Nephron progenitor cell (in vitro differentiated cells): ENCODE data around the gene CERS6.

Source experiments
- DNase-seq: peaks from one replicate; pipeline ENCODE4 v3.0.0; 2021
- H3K27ac Mint-ChIP-seq: 2 replicates; pipeline ENCODE4 v1.8.0; 2021; ENCODE audit warnings: mild to moderate bottlenecking, moderate library complexity, mixed read lengths
- H3K27me3 Mint-ChIP-seq: 2 replicates; pipeline ENCODE4 v1.8.0; 2021; ENCODE audit warnings: mild to moderate bottlenecking, low read depth, mixed read lengths; ENCODE audit not compliant: poor library complexity
- H3K36me3 Mint-ChIP-seq: 2 replicates; pipeline ENCODE4 v1.8.0; 2021; ENCODE audit warnings: low read depth, mixed read lengths
- H3K4me1 Mint-ChIP-seq: 2 replicates; pipeline ENCODE4 v1.8.0; 2021; ENCODE audit warnings: mixed read lengths
- H3K4me3 Mint-ChIP-seq: 2 replicates; pipeline ENCODE4 v1.8.0; 2021; ENCODE audit warnings: mild to moderate bottlenecking, moderate library complexity, mixed read lengths
- H3K9me3 Mint-ChIP-seq: 2 replicates; pipeline ENCODE4 v1.8.0; 2021; ENCODE audit warnings: mild to moderate bottlenecking, moderate library complexity, mixed read lengths
- TF ChIP-seq, protein P1 (sequence below): fragments of 200-600 bp; sonication (generic); IDR thresholded peaks from 2 replicates; pipeline ENCODE4 v1.5.0; 2021; ENCODE audit warnings: antibody characterized with exemption

CERS6 gene

DNA sequence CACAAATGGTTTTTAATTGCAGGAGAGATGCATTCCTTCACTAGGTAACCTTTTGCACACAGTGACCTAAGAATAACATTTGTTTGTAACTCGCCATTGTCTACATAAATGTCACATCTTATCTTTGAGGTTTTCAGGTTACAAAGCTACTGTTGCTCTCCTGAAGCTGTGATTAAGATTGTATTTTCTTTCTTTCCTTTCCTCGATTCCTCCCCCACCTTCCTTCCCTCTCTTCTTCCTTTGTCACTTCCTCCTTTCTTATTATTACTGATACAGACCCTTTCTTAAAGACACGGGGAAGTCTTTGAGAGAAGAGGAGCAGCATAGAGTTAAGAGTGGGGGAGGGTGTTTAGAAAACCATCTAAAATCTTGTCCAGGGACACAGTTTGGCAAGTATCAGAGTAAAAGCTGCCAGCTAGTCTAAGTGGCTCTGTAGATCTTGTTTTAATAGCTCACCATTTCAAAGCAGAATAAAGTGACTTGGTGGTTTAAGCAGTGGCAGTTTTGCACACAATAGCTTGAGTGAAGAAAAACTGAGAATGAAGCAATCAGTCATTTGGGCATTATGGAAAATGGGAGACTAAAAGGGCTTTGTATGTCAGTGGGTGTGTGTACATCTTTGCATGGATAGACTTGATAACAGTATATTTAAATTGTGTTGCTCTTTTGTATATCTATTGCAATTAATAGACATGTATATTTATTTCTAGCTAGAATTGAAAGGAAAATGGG, 10.9 kb downstream of the CERS6 start:
- H3K4me3 Mint-ChIP-seq = no peak overlapping the region

DNA sequence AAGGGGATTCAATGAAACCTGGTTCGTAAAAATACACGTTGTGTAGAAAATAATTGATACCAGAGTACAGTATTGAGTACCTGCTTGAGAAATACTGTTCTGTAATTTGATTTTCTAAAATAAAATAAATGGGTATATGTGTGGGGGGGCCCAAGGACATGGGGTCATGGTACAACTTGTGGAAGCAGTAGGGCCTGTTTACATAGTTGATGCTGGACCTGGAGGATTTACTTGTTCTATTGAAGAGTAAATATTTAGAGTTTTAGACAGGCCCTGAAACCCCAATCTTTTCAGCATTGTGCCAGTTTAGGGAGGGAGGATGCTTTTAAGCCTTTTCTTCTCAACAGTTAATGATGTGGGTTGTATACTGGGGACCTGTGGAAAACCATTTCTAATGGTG, 11.7 kb downstream of the CERS6 start:
- Mint-ChIP-seq H3K4me1 (peaks cover 83% of the 10 kb centered on the region), H3K4me3 (no peak overlapping the region), H3K27ac (no peak overlapping the region), H3K9me3 (no peaks in the 10 kb centered on the region), H3K36me3 (peaks cover 8% of the 10 kb centered on the region), H3K27me3 (no peaks in the 10 kb centered on the region)
- TF ChIP-seq, protein P1, sequence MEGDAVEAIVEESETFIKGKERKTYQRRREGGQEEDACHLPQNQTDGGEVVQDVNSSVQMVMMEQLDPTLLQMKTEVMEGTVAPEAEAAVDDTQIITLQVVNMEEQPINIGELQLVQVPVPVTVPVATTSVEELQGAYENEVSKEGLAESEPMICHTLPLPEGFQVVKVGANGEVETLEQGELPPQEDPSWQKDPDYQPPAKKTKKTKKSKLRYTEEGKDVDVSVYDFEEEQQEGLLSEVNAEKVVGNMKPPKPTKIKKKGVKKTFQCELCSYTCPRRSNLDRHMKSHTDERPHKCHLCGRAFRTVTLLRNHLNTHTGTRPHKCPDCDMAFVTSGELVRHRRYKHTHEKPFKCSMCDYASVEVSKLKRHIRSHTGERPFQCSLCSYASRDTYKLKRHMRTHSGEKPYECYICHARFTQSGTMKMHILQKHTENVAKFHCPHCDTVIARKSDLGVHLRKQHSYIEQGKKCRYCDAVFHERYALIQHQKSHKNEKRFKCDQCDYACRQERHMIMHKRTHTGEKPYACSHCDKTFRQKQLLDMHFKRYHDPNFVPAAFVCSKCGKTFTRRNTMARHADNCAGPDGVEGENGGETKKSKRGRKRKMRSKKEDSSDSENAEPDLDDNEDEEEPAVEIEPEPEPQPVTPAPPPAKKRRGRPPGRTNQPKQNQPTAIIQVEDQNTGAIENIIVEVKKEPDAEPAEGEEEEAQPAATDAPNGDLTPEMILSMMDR = no peak
- no peak for DNase-seq

More for the DNA sequence above, 10.9 kb downstream of the CERS6 start:
- H3K4me1 Mint-ChIP-seq = peaks cover 77% of the 10 kb centered on the region
- TF ChIP-seq, protein P1 = no peak
- peak overlapping the region; percentile 33 for H3K27ac Mint-ChIP-seq
- no peak for DNase-seq
- H3K27me3 Mint-ChIP-seq = no peaks in the 10 kb centered on the region
- H3K36me3 Mint-ChIP-seq = peaks cover 11% of the 10 kb centered on the region
- H3K9me3 Mint-ChIP-seq = no peaks in the 10 kb centered on the region

DNA sequence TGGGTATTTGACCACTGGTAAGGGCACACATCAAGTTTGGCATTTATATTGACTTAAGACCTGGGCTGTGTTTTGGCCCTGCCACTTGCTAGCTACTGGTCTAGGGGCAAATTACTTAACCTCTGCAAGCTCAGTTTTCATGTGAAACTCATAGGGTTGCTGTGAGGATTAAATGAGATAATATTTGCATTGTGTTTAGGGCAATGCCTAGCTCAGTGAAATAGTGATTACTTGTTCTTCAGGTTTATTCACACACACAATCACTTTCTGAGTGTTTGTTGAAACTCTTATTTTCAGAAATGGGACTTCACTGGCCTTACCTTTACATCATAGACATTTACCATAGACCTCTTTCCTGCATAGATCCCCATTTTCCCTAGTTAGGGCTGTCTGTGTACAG, 12.3 kb downstream of the CERS6 start:
- H3K4me3 Mint-ChIP-seq = no peak overlapping the region
- TF ChIP-seq, protein P1 = no peak
- peaks cover 89% of the 10 kb centered on the region for H3K4me1 Mint-ChIP-seq
- H3K9me3 Mint-ChIP-seq = no peaks in the 10 kb centered on the region
- no peaks in the 10 kb centered on the region for H3K27me3 Mint-ChIP-seq
- H3K27ac Mint-ChIP-seq = no peak overlapping the region
- no peak for DNase-seq
- H3K36me3 Mint-ChIP-seq = peaks cover 13% of the 10 kb centered on the region

GRCh38 chr2:168469281-168469988, 13.4 kb downstream of the CERS6 start:
- Mint-ChIP-seq H3K27me3 (no peaks in the 10 kb centered on the region), H3K27ac (peak overlapping the region; percentile 62), H3K4me1 (peaks cover 92% of the 10 kb centered on the region), H3K9me3 (no peaks in the 10 kb centered on the region), H3K4me3 (no peak overlapping the region), H3K36me3 (peaks cover 21% of the 10 kb centered on the region)
- DNase-seq = no peak
- TF ChIP-seq, protein P1 = no peak

GRCh38 chr2:168470320-168471162, 14.5 kb downstream of the CERS6 start:
- Mint-ChIP-seq H3K36me3 (peaks cover 20% of the 10 kb centered on the region), H3K9me3 (no peaks in the 10 kb centered on the region), H3K4me1 (peaks cover 80% of the 10 kb centered on the region), H3K4me3 (peak overlapping the region; percentile 52), H3K27me3 (no peaks in the 10 kb centered on the region), H3K27ac (peak overlapping the region; percentile 97)
- TF ChIP-seq, protein P1 = no peak
- DNase-seq = no peak
